T-helper 2 cell treated with Interferon-gamma antibody and Interleukin-4, amounts not matched to agents 5 μg/mL and 100 μg/mL, for 36 hours (primary cell): ENCODE results near the gene AATK.
"Not testable (repeated sequence)": the region's sequence is repeated elsewhere in the genome, so short reads cannot be mapped to it uniquely, and the experiment has no call there.

Experiments used
- DNase-seq: peaks from one replicate; pipeline ENCODE4 v3.0.0; 2021; ENCODE audit warnings: low spot score
- H3K27ac Mint-ChIP-seq: one replicate; pipeline ENCODE4 v1.8.0; 2021; ENCODE audit warnings: mild to moderate bottlenecking, mixed read lengths
- H3K27me3 Mint-ChIP-seq: one replicate; pipeline ENCODE4 v1.8.0; 2021; ENCODE audit warnings: low read depth, mixed read lengths
- H3K36me3 Mint-ChIP-seq: one replicate; pipeline ENCODE4 v1.8.0; 2021; ENCODE audit warnings: low read depth, mixed read lengths
- H3K4me1 Mint-ChIP-seq: one replicate; pipeline ENCODE4 v1.8.0; 2021; ENCODE audit warnings: low read depth, mixed read lengths
- H3K4me3 Mint-ChIP-seq: one replicate; pipeline ENCODE4 v1.8.0; 2022; ENCODE audit warnings: mild to moderate bottlenecking, moderate library complexity, mixed read lengths
- H3K9me3 Mint-ChIP-seq: one replicate; pipeline ENCODE4 v1.8.0; 2021; ENCODE audit warnings: mixed read lengths

AATK gene

GRCh38 chr17:81084680-81085419, 81.2 kb downstream of the AATK start:
- H3K27ac Mint-ChIP-seq = no peak overlapping the region
- H3K4me3 Mint-ChIP-seq = no peak overlapping the region
- no peaks in the 10 kb centered on the region for H3K9me3 Mint-ChIP-seq
- no peaks in the 10 kb centered on the region for H3K27me3 Mint-ChIP-seq
- H3K4me1 Mint-ChIP-seq = no peaks in the 10 kb centered on the region
- no peak for DNase-seq
- no peaks in the 10 kb centered on the region for H3K36me3 Mint-ChIP-seq

GRCh38 chr17:81083125-81083765, 82.8 kb downstream of the AATK start:
- no peak overlapping the region for H3K27ac Mint-ChIP-seq
- H3K36me3 Mint-ChIP-seq = no peaks in the 10 kb centered on the region
- H3K27me3 Mint-ChIP-seq = no peaks in the 10 kb centered on the region
- no peak overlapping the region for H3K4me3 Mint-ChIP-seq
- no peak for DNase-seq
- H3K4me1 Mint-ChIP-seq = no peaks in the 10 kb centered on the region
- H3K9me3 Mint-ChIP-seq = no peaks in the 10 kb centered on the region

GRCh38 chr17:81082177-81083073, 83.6 kb downstream of the AATK start:
- Mint-ChIP-seq H3K27ac (no peak overlapping the region), H3K27me3 (no peaks in the 10 kb centered on the region), H3K9me3 (no peaks in the 10 kb centered on the region), H3K36me3 (no peaks in the 10 kb centered on the region), H3K4me1 (no peaks in the 10 kb centered on the region), H3K4me3 (no peak overlapping the region)
- no peak for DNase-seq

- no peak for DNase-seq
- no peak overlapping the region for H3K4me3 Mint-ChIP-seq
- no peaks in the 10 kb centered on the region for H3K36me3 Mint-ChIP-seq
- H3K9me3 Mint-ChIP-seq = no peaks in the 10 kb centered on the region
- H3K27me3 Mint-ChIP-seq = no peaks in the 10 kb centered on the region
- H3K27ac Mint-ChIP-seq = no peak overlapping the region
- no peaks in the 10 kb centered on the region for H3K4me1 Mint-ChIP-seq
Measured at GRCh38 chr17:81081222-81082176, 84.5 kb downstream of the AATK start.

DNA sequence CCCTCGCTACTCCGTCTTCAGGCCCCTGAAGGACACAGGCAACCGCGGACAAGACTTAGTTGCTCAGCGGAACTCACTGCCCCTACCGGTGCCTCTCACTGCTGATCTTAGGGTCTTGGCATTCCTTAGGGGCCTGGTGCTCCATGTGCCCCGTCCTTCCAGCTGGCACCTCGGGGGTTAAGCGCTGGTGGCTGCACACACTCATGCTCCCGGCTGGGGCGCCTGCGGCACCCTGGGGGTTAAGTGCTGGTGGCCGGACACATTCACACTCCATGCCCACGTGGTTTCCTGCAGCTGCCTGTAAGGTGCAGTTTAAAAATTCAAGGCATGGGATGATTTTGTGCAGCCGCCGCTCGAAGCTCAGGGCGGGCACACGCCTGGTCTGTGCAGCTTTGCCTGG, 86.0 kb downstream of the AATK start:
- no peaks in the 10 kb centered on the region for H3K9me3 Mint-ChIP-seq
- no peak overlapping the region for H3K27ac Mint-ChIP-seq
- H3K4me3 Mint-ChIP-seq = no peak overlapping the region
- H3K4me1 Mint-ChIP-seq = no peaks in the 10 kb centered on the region
- H3K36me3 Mint-ChIP-seq = no peaks in the 10 kb centered on the region
- DNase-seq = no peak
- H3K27me3 Mint-ChIP-seq = no peaks in the 10 kb centered on the region

DNA sequence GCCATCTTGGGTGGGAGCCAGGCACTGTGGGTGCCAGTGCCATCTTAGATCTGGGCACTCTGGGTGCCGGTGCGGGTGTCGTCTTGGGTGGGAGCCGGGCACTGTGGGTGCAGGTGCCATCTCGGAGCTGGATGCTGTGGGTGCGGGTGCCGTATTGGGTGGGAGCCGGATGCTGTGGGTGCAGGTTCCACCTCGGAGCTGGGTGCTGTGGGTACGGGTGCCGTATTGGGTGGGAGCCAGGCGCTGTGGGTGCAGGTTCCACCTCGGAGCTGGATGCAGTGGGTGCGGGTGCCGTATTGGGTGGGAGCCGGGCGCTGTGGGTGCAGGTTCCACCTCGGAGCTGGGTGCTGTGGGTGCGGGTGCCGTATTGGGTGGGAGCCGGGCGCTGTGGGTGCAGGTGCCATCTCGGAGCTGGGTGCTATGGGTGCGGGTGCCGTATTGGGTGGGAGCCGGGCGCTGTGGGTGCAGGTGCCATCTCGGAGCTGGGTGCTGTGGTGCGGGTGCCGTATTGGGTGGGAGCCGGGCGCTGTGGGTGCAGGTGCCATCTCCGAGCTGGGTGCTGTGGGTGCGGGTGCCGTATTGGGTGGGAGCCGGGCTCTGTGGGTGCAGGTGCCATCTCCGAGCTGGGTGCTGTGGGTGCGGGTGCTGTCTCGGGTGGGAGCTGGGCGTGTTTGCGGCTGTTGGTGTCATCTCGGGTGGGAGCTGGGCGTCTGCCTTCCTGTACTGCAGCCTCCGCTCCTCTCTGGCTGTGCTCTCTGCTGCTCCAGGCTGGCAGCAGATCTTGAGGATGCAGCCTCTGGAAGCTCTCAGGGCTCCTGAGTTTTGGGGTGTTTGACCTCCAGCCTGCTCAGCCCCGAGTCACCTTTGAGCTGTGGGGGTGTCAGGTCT, 87.8 kb downstream of the AATK start:
- not testable (repeated sequence) for DNase-seq, H3K4me1 Mint-ChIP-seq, H3K4me3 Mint-ChIP-seq, H3K9me3 Mint-ChIP-seq, H3K27ac Mint-ChIP-seq, H3K36me3 Mint-ChIP-seq, H3K27me3 Mint-ChIP-seq

GRCh38 chr17:81076141-81076679, 89.8 kb downstream of the AATK start:
- H3K27me3 Mint-ChIP-seq = no peaks in the 10 kb centered on the region
- H3K4me3 Mint-ChIP-seq = no peak overlapping the region
- no peak overlapping the region for H3K27ac Mint-ChIP-seq
- DNase-seq = no peak
- no peaks in the 10 kb centered on the region for H3K36me3 Mint-ChIP-seq
- H3K4me1 Mint-ChIP-seq = no peaks in the 10 kb centered on the region
- no peaks in the 10 kb centered on the region for H3K9me3 Mint-ChIP-seq

- Mint-ChIP-seq H3K4me1 (no peaks in the 10 kb centered on the region), H3K27me3 (no peaks in the 10 kb centered on the region), H3K36me3 (no peaks in the 10 kb centered on the region), H3K4me3 (no peak overlapping the region), H3K27ac (no peak overlapping the region), H3K9me3 (no peaks in the 10 kb centered on the region)
- DNase-seq = no peak
Measured at GRCh38 chr17:81075307-81075706, 90.7 kb downstream of the AATK start.

- Mint-ChIP-seq H3K4me3 (no peak overlapping the region), H3K27me3 (no peaks in the 10 kb centered on the region), H3K27ac (no peak overlapping the region), H3K36me3 (no peaks in the 10 kb centered on the region), H3K4me1 (no peaks in the 10 kb centered on the region), H3K9me3 (no peaks in the 10 kb centered on the region)
- DNase-seq = no peak
Measured at GRCh38 chr17:81074875-81075274, 91.1 kb downstream of the AATK start.

- Mint-ChIP-seq H3K4me3 (no peak overlapping the region), H3K27me3 (no peaks in the 10 kb centered on the region), H3K4me1 (no peaks in the 10 kb centered on the region), H3K9me3 (no peaks in the 10 kb centered on the region), H3K36me3 (no peaks in the 10 kb centered on the region), H3K27ac (no peak overlapping the region)
- no peak for DNase-seq
Measured at GRCh38 chr17:81073967-81074839, 91.8 kb downstream of the AATK start.

- Mint-ChIP-seq H3K27ac (no peak overlapping the region), H3K4me1 (no peaks in the 10 kb centered on the region), H3K36me3 (no peaks in the 10 kb centered on the region), H3K27me3 (no peaks in the 10 kb centered on the region), H3K9me3 (no peaks in the 10 kb centered on the region), H3K4me3 (no peak overlapping the region)
- no peak for DNase-seq
Measured at GRCh38 chr17:81071761-81072741, 94.0 kb downstream of the AATK start.
